Kidney epithelial cell (primary cell): ENCODE results near the gene PASD1. TPM values are rescaled to one million over a fixed set of nuclear protein-coding genes. Genes with fewer than 3 reads are reported as not detected.

Experiments used
- DNase-seq: peaks from one replicate; pipeline ENCODE4 v3.0.0-alpha.2; 2010; ENCODE audit warnings: low read depth
- H3K27me3 ChIP-seq: 2 replicates; pipeline ENCODE4 v1.6.0; 2011; ENCODE audit warnings: low read length; ENCODE audit not compliant: control insufficient read depth, insufficient read depth
- H3K36me3 ChIP-seq: 2 replicates; pipeline ENCODE4 v1.5.1; 2011; ENCODE audit warnings: low read length; ENCODE audit not compliant: control insufficient read depth, insufficient read depth
- H3K4me3 ChIP-seq: 2 replicates; pipeline ENCODE4 v1.5.1; 2011; ENCODE audit warnings: low read depth, mild to moderate bottlenecking, control low read depth, low read length
- CTCF ChIP-seq: IDR thresholded peaks from 2 replicates; pipeline ENCODE4 v1.5.1; 2011; ENCODE audit warnings: mild to moderate bottlenecking, moderate library complexity, low read length, control low read depth, inconsistent platforms; ENCODE audit not compliant: insufficient read depth, poor library complexity, severe bottlenecking
- total RNA-seq: library from RNA; depleted of rRNA; stranded (reverse); fragments of >200 nt; gene quantifications from 2 replicates; pipeline ENCODE4 v1.2.3, GENCODE V29; 2015

The PASD1 gene
- total RNA-seq, 1 donor from 2014 or later: not detected

GRCh38 chrX:151710457-151710856 lies 147.0 kb downstream of the PASD1 start:
- Histone ChIP-seq H3K36me3 (no peaks in the 10 kb centered on the region), H3K27me3 (no peaks in the 10 kb centered on the region), H3K4me3 (no peak overlapping the region)
- no peak for DNase-seq
- TF ChIP-seq CTCF: no peak

GRCh38 chrX:151711154-151711553 lies 147.7 kb downstream of the PASD1 start:
- TF ChIP-seq CTCF: no peak

GRCh38 chrX:151711787-151712186 lies 148.3 kb downstream of the PASD1 start:
- H3K27me3 ChIP-seq: no peaks in the 10 kb centered on the region
- H3K36me3 ChIP-seq: no peaks in the 10 kb centered on the region
- no peak for DNase-seq
- TF ChIP-seq CTCF: no peak
- H3K4me3 ChIP-seq: no peak overlapping the region

More at GRCh38 chrX:151711154-151711553, 147.7 kb downstream of the PASD1 start:
- Histone ChIP-seq H3K27me3 (no peaks in the 10 kb centered on the region), H3K36me3 (no peaks in the 10 kb centered on the region), H3K4me3 (no peak overlapping the region)
- DNase-seq: no peak

GRCh38 chrX:151712253-151712652 lies 148.8 kb downstream of the PASD1 start:
- Histone ChIP-seq H3K4me3 (no peak overlapping the region), H3K27me3 (no peaks in the 10 kb centered on the region), H3K36me3 (no peaks in the 10 kb centered on the region)
- no peak for DNase-seq
- TF ChIP-seq CTCF: no peak

GRCh38 chrX:151713849-151714248 lies 150.4 kb downstream of the PASD1 start:
- no peak overlapping the region for H3K4me3 ChIP-seq
- peak; percentile 50 for TF ChIP-seq CTCF
- no peaks in the 10 kb centered on the region for H3K27me3 ChIP-seq
- no peak for DNase-seq
- H3K36me3 ChIP-seq: no peaks in the 10 kb centered on the region

GRCh38 chrX:151714362-151714761 lies 150.9 kb downstream of the PASD1 start:
- Histone ChIP-seq H3K27me3 (no peaks in the 10 kb centered on the region), H3K36me3 (no peaks in the 10 kb centered on the region), H3K4me3 (no peak overlapping the region)
- no peak for TF ChIP-seq CTCF
- DNase-seq: no peak
